GM12892 (cell line): ENCODE results near the gene UPF3A.

Experiments used
- POLR2AphosphoS5 ChIP-seq: IDR thresholded peaks from 2 replicates; pipeline ENCODE4 v1.6.1; 2011; ENCODE audit warnings: low read depth, low read length, control low read depth
- TAF1 ChIP-seq: IDR thresholded peaks from 2 replicates; pipeline ENCODE4 v1.6.1; 2011; ENCODE audit warnings: low read depth, mild to moderate bottlenecking, control low read depth, low read length, borderline replicate concordance

DNA sequence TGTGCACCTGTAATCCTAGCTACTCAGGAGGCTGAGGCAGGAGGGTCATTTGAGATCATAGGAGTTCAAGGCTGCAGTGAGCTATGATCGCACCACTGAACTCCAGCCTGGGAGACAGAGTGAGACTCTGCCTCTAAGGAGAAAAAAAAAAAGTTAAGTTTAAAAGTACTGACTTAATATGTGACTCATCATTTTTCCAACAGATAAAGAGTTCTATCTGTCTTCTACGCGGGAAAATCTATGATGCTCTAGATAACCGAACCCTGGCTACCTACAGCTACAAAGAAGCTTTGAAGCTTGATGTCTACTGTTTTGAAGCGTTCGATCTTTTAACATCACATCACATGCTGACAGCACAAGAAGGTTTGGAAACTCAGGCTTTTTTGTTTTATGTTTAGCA lies 39.5 kb upstream of the UPF3A start:
- TF ChIP-seq POLR2AphosphoS5 (no peak), TAF1 (no peak)
